CD4-positive, alpha-beta T cell treated with Interleukin-4 for 4 hours (primary cell): ENCODE results near the gene ARHGEF7.

Experiments used
- DNase-seq: peaks from one replicate; pipeline ENCODE4 v3.0.0-alpha.2; 2020

Gene ARHGEF7

GRCh38 chr13:111228262-111229144 is 113.4 kb downstream of the ARHGEF7 start:
- no peak for DNase-seq

DNA sequence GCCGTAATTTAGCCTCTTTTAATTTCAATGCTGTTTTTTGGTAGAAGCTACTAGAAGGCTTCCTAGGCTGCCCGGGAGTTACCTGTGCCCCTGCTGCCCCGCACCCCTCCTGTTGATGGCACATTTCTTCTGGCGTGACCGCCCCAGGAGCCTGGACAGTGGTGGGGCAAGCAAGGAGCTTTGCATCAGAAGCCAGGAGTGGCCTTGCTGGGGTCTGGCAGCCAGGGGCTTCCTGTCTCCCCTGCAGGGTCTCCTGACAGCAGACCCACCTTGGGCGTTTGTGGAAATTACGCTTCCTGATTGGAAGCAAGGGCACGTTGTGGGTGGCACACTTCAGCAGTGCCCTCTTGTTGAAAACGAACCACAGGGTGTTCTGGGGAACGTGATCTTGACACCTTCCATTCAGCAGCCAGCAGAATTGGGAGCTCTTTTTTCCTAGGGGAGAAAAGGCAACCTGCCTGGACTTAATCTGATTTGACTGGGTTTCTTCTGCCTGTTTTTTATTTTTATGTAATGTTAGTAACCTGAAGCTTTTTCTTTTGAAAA is 115.3 kb downstream of the ARHGEF7 start:
- DNase-seq: no peak

GRCh38 chr13:111232191-111232590 is 117.1 kb downstream of the ARHGEF7 start:
- DNase-seq: no peak

DNA sequence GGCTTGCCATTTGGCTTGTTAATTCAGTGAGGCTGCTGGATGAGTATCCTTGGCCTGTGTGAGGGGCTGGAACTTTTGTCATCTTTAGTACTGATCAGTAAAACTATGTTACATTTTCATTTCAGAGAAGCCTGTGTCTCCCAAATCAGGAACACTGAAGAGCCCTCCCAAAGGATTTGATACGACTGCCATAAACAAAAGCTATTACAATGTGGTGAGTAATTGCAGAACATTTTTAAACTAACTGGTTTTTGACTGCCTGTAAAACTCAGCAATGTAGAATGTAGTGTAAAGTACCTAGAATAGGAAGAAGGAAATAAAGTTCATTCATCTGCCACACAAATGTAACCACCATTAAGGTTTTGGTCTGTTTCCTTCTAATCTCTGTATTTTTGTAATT is 118.0 kb downstream of the ARHGEF7 start:
- no peak for DNase-seq

GRCh38 chr13:111239764-111240670 is 124.9 kb downstream of the ARHGEF7 start:
- no peak for DNase-seq

- DNase-seq: no peak
Observed at GRCh38 chr13:111241006-111241755, 126.1 kb downstream of the ARHGEF7 start.

DNA sequence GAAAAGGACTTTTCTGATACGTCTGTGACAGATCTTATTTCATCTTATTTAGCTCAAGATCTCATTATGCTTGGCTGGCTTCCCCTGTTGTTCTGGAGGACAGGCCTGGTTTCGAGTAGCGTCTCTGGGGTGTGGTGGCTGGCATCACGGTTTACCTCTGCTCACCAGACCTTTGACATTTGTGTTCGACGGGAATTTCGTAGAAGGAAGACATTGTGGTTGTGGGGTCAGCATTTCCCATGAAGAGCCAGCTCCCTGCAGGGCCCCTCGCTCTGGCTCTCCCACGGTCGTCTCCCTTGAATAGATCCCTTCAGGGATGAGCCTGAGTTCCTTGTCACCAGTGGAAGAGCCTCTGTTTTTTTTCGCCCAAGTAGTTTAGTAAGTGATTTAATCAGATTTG is 126.8 kb downstream of the ARHGEF7 start:
- DNase-seq: no peak

- DNase-seq: no peak
Observed at GRCh38 chr13:111242585-111242984, 127.5 kb downstream of the ARHGEF7 start.

DNA sequence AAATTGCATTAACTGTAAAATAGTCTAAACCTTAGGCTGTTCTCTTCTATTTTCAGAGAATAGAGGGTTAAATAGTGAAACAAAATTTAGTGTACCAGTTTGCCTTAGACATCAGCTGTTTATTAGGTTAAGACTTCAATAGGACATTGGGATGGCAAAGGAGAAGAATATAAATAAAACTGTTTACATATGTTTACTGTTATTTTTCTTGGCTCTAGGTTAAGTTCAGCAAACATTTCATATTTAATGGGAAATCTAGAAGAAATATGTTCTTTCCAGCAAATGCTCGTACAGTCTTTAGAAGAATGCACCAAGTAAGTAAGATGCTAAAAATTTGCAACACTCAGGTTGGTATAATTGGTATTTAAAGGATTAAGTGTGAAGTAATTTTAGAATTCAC is 128.9 kb downstream of the ARHGEF7 start:
- DNase-seq: no peak

DNA sequence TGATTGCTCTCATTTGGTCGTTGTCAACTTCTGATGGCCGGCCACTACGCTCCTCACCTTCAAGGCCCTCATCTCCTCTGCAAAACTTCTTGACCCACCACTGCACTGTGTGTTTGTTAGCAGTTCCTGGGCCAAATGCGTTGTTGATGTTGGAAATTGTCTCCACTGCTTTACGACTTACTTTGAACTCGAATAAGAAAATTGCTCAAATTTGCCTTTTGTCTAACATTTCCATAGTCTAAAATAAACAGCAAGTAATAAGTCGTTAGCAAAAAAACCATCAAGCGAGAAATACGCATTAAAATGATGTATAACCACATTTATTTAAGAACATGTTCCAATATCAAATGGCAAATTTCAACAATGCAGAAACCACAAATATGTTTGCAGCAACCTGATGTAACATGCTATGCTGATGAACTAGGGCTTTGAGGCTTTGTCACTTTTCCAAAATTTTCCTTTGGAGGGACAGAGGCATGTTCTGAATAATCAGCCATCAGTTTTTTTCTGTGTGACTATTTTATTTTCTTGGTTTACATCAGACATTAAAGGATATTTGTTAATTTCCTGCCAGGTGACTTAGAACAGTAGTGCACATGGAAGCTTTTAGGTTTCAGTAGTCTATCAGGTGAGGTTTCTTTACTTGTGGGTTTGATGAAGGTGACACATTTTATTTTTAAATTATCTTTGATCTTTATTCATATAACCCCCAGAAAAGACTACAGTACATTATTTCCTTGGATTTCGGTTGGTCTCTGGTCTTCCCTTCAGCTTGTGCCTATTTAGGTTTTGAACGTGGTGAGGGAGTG is 130.7 kb downstream of the ARHGEF7 start:
- DNase-seq: no peak

DNA sequence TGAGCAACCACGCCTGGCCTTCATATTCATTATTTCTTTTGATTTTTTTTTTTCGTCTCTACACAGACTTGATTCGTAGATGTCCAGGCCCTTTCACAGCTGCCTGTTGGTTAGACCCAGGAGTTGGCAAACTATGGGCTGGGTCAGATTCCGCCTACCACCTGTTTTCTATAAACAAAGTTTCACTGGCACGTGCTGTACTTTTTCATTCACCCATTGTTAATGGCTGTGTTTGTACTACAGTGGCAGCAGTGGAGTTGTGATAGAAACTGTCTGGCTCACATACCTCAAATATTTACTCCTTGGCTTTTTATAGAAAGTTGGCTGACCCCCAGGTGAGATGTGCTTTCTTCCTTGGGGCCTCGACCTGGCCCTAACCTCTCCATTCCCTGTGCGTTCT is 132.4 kb downstream of the ARHGEF7 start:
- DNase-seq: no peak

- no peak for DNase-seq
Observed at GRCh38 chr13:111248822-111249221, 133.7 kb downstream of the ARHGEF7 start.

- no peak for DNase-seq
Observed at GRCh38 chr13:111249637-111250360, 134.7 kb downstream of the ARHGEF7 start.

DNA sequence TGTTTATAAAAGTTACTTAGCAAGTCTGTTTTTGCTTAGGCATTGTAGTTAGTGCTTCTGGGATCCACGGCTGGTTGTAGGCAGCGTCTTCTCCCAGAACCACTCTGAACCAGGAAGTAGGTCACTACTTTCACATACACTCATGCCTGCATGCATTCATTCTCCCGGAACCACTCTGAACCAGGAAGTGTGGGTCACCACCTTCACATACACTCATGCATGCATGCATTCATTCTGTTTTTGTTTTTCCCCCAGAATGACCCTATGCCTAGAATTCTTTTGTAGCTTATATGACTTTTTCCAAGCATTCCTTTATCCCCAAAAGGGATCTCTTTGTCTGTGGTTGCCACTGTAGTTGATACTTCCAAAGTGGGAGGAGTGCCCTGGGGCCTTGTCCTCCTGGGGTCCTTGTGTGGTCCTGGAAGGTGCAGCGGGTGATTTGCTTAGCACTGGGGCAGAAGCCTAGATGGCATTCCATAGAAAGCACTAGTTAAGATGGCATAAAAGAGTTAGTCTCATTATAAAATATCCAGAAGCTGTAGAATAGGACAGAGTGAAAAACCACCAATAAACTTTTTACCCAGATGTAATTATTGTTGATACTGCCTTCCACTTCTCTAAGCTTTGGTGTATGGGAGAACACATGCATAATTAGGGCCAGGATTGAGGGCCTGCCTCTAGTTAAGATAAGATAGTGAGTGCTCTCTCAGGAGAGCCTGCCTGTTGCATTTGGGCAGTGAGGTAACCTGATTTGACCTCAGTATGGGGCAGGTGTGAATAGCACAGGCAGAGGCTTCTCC is 136.7 kb downstream of the ARHGEF7 start:
- no peak for DNase-seq

DNA sequence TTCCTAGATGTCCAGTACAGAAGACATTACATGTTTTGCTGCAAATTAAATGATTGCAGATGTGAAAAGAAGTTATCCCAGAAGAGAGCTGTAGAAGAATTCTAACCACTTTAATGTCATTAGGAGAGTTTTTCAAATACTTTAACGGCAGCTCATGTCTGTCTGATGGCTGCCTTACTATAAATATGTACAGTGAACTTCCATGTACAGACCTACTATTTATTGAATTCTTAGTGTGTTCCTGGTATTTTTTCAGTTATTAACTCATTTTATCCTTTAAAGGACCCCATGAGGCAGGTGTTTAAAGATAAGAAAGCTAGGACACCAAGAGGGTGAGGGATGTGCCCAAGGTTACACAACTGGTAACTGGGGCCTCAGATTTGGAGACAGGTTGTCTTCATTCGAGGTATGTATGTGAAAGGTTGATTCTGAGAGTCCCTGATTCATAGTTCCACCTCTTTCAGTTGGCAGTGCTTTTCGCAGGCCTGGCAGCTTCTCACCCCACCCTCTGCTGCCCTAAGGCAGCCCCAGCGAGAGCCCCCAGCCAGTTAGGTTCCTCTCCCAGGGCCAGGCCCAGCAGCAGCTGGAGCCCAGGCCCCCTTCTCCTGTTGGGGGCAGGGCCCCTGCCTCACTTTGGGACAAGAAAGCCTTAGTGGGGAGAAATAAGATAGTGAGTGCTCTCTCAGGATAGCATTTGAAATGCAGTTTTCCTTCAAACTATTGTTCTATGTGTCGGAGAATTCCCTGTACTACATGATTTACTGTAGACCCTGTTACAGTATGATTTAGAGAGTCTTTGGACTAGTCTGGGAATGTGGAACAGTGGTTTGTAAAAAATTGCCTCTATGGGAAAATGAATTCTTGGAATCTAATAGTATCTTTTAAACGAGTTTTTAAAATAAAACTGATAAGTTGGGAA is 137.6 kb downstream of the ARHGEF7 start:
- no peak for DNase-seq

- DNase-seq: no peak
Observed at GRCh38 chr13:111253365-111253872, 138.3 kb downstream of the ARHGEF7 start.

- no peak for DNase-seq
Observed at GRCh38 chr13:111255228-111255790, 140.2 kb downstream of the ARHGEF7 start.

GRCh38 chr13:111256458-111256857 is 141.3 kb downstream of the ARHGEF7 start:
- no peak for DNase-seq

DNA sequence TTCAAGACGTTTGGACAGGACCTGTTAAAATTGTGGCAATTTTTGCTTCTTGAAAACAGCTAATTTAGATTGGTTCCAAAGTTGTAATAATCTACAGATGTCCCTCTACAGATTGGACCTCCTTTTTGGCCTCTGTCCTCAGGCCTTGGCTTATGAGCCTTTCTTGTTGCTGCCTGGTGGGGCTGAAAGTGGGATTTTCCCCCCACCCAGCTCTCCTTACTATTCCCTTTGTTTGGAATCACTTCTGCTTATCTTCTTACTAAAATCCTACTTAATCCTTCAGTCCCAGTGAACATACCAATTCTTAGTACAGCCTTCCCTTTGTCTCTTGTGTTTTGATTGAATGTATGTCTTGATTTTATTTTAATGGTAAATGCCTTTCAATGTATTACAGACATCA is 141.8 kb downstream of the ARHGEF7 start:
- DNase-seq: no peak
